ENCODE data around the gene IQSEC2. TPM values are rescaled to one million over a fixed set of nuclear protein-coding genes. Genes with fewer than 3 reads are reported as not detected.
A peak's percentile ranks its signal among the peaks of the same experiment; 100 is the strongest.

IQSEC2 gene
- polyA plus RNA-seq, 3 donors = 6.5 to 31.2 (median 6.9) TPM

DNA sequence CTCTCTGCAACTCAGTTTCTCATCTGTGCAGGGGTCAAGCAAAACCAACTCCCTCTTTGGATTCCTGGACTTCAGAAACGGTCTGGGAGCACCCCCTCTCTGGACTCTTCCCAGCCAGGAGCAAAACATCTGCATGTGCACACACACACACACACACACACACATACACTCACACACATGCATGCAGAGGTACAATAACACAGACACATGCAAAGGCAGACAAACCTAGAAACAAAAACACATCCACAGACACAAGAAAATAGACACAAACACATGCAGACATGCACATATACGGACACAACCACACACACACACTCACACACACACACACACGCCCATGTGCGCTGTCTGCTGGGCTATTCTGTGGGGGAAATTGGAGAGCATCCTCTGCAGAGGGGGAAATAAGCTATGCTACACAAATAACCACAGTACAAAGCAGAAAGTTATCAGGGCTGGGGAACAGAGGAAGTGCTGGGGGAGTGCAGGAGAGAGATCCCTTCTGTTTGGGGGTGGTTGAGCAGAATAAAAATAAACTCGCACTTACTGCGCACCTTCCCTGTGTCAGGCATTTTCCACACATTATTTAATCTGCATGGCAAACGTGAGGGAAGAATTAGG lies 19.9 kb downstream of the IQSEC2 start:
- peaks cover 0 to 25% of the 10 kb centered on the region in 2 donors for H3K36me3 Mint-ChIP-seq
- no peak overlapping the region for H3K27ac ChIP-seq (ENCODE audit: low read depth in 1 of 2, low read length in 2 of 2)
- H3K36me3 ChIP-seq (replicated peaks in 1 of 2; ENCODE audit: control insufficient read depth in 1 of 2, insufficient read depth in 2 of 2, low read length in 2 of 2) = no peaks in the 10 kb centered on the region
- H4K20me1 ChIP-seq (ENCODE audit: insufficient read depth, low read length) = peaks cover 43% of the 10 kb centered on the region
- no peak overlapping the region for H3K4me2 ChIP-seq (replicated peaks; ENCODE audit: extremely low read depth, low read length, poor library complexity, severe bottlenecking)
- H3K27ac Mint-ChIP-seq = peak overlapping the region in 2 of 7 donors; percentile 21 to 61
- no peaks in the 10 kb centered on the region for H3K9me3 ChIP-seq (replicated peaks in 1 of 2; ENCODE audit: control insufficient read depth in 1 of 2, insufficient read depth in 1 of 2, low read length in 2 of 2)
- H3K9me3 Mint-ChIP-seq = peaks cover 0 to 3% (median 0%) of the 10 kb centered on the region in 7 donors
- H3K4me1 Mint-ChIP-seq = peaks cover 58% of the 10 kb centered on the region
- TF ChIP-seq, protein P1, sequence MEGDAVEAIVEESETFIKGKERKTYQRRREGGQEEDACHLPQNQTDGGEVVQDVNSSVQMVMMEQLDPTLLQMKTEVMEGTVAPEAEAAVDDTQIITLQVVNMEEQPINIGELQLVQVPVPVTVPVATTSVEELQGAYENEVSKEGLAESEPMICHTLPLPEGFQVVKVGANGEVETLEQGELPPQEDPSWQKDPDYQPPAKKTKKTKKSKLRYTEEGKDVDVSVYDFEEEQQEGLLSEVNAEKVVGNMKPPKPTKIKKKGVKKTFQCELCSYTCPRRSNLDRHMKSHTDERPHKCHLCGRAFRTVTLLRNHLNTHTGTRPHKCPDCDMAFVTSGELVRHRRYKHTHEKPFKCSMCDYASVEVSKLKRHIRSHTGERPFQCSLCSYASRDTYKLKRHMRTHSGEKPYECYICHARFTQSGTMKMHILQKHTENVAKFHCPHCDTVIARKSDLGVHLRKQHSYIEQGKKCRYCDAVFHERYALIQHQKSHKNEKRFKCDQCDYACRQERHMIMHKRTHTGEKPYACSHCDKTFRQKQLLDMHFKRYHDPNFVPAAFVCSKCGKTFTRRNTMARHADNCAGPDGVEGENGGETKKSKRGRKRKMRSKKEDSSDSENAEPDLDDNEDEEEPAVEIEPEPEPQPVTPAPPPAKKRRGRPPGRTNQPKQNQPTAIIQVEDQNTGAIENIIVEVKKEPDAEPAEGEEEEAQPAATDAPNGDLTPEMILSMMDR (IDR thresholded peaks at IDR 0.05) = no peak
- H3K4me1 ChIP-seq (ENCODE audit: control insufficient read depth in 1 of 2, insufficient read depth in 2 of 2, low read length in 2 of 2) = peaks cover 55 to 56% of the 10 kb centered on the region in 2 donors
- H3K27me3 Mint-ChIP-seq (ENCODE audit: low read depth in 3 of 3) = peaks cover 8 to 68% (median 21%) of the 10 kb centered on the region in 3 donors
- DNase-seq = no peak
- intact Hi-C loops (cut with micrococcal nuclease) = no loop called here
- H3K27me3 ChIP-seq (ENCODE audit: control insufficient read depth in 2 of 2, insufficient read depth in 2 of 2, low read length in 2 of 2) = peaks cover 0 to 11% of the 10 kb centered on the region in 2 donors
- H2AFZ ChIP-seq (ENCODE audit: insufficient read depth, low read depth, low read length, poor library complexity, severe bottlenecking) = no peak overlapping the region
- peak overlapping the region in 1 of 2 donors; percentile 51 for H3K4me3 Mint-ChIP-seq
- H3K9ac ChIP-seq (ENCODE audit: insufficient read depth, low read length, poor library complexity, severe bottlenecking) = no peak overlapping the region
- 20% methylated on average over 1 of the region's 7 CpGs for WGBS (ENCODE audit: insufficient coverage)
- no peak overlapping the region for H3K4me3 ChIP-seq (replicated peaks in 1 of 3; ENCODE audit: low read depth in 2 of 3, low read length in 3 of 3)
- no peaks in the 10 kb centered on the region for H3K79me2 ChIP-seq (ENCODE audit: insufficient read depth, low read length)

DNA sequence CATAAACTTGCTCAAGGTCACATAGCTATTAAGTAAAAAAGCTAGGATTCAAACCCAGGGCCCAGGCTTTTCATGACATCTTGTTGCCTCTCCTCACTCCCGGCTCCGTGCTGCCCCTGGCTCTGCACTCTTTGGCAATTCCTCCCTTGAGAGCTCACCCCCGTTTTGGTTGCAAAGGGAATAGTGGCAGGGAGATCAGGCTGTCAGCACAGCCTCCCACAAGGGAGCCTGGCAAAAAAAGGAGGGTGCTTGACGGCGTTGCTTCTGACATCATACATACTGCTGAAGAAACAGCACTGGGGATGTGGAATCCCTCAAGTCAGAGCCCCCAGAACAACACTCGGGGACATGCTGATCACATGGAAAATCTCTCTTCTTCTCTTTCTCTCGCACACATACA lies 20.5 kb downstream of the IQSEC2 start:
- H3K9ac ChIP-seq (ENCODE audit: insufficient read depth, low read length, poor library complexity, severe bottlenecking) = no peak overlapping the region
- WGBS (ENCODE audit: insufficient coverage) = 80% methylated on average over 2 of the region's 7 CpGs

More for the DNA sequence above, 20.5 kb downstream of the IQSEC2 start:
- no peak for DNase-seq
- Histone ChIP-seq H3K27me3 (ENCODE audit: control insufficient read depth in 2 of 2, insufficient read depth in 2 of 2, low read length in 2 of 2) (peaks cover 0 to 11% of the 10 kb centered on the region in 2 donors), H3K4me2 (replicated peaks; ENCODE audit: extremely low read depth, low read length, poor library complexity, severe bottlenecking) (no peak overlapping the region), H4K20me1 (ENCODE audit: insufficient read depth, low read length) (peaks cover 43% of the 10 kb centered on the region), H3K4me3 (replicated peaks in 1 of 3; ENCODE audit: low read depth in 2 of 3, low read length in 3 of 3) (no peak overlapping the region), H3K36me3 (replicated peaks in 1 of 2; ENCODE audit: control insufficient read depth in 1 of 2, insufficient read depth in 2 of 2, low read length in 2 of 2) (no peaks in the 10 kb centered on the region), H3K9me3 (replicated peaks in 1 of 2; ENCODE audit: control insufficient read depth in 1 of 2, insufficient read depth in 1 of 2, low read length in 2 of 2) (no peaks in the 10 kb centered on the region), H3K79me2 (ENCODE audit: insufficient read depth, low read length) (no peaks in the 10 kb centered on the region), H3K4me1 (ENCODE audit: control insufficient read depth in 1 of 2, insufficient read depth in 2 of 2, low read length in 2 of 2) (peaks cover 48 to 50% of the 10 kb centered on the region in 2 donors), H2AFZ (ENCODE audit: insufficient read depth, low read depth, low read length, poor library complexity, severe bottlenecking) (no peak overlapping the region), H3K27ac (ENCODE audit: low read depth in 1 of 2, low read length in 2 of 2) (no peak overlapping the region)
- peaks cover 8 to 72% (median 25%) of the 10 kb centered on the region in 3 donors for H3K27me3 Mint-ChIP-seq (ENCODE audit: low read depth in 3 of 3)
- no peak overlapping the region for H3K27ac Mint-ChIP-seq
- H3K36me3 Mint-ChIP-seq = peaks cover 0 to 25% of the 10 kb centered on the region in 2 donors
- intact Hi-C loops (cut with micrococcal nuclease) = no loop called here
- peaks cover 52% of the 10 kb centered on the region for H3K4me1 Mint-ChIP-seq
- TF ChIP-seq, protein P1 (IDR thresholded peaks at IDR 0.05) = no peak
- peaks cover 0 to 3% (median 0%) of the 10 kb centered on the region in 7 donors for H3K9me3 Mint-ChIP-seq
- peak overlapping the region in 1 of 2 donors; percentile 51 for H3K4me3 Mint-ChIP-seq

Data from CD14-positive monocyte (primary cell).